ENCODE data around the gene DHH.
"Not testable (repeated sequence)": the region's sequence is repeated elsewhere in the genome, so short reads cannot be mapped to it uniquely, and the experiment has no call there.

Gene DHH

DNA sequence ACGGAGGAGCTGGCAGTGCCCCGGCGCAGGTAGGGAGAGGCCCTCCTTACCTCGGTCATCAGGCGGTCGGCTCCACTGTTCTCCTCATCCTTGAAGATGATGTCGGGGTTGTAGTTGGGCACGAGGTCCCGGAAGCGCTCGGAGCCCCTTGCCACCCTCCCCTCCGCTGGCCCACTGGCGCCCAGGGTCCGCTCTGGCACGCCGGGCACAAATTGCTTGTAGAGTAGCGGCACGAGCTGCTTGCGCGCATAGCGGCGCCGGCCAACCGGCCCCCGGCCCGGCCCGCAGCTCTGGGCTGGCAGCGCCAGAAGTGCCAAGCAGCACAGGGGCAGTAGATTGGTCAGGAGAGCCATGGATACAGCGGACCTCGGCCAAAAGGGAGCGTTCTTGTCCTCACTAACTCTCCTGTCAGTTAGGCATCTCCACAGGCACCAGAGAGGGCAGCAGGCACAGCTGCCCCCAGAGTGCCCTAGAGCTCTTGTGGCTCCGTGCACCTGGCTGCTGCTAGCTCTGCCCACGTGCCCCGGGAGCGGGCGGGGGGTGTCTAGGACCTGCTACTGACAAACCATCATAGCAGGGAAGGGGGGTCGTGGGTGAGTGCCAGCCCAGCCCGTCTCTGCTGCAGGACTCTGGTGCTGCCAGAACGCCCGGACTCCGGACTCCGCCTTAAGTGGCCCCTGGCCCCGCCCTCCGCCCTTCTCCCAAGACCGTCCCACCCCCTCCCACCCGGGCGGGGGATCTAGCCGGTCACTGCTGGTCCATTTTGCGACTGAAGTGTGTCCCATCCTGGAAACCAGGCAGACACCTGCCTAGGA, at the start of gene DHH:
DHH (minus strand) TSS at position 642 of the 815 bp plus-strand sequence; CDS start at position 353, 289 bp downstream.
- no peak for DNase-seq

DNA sequence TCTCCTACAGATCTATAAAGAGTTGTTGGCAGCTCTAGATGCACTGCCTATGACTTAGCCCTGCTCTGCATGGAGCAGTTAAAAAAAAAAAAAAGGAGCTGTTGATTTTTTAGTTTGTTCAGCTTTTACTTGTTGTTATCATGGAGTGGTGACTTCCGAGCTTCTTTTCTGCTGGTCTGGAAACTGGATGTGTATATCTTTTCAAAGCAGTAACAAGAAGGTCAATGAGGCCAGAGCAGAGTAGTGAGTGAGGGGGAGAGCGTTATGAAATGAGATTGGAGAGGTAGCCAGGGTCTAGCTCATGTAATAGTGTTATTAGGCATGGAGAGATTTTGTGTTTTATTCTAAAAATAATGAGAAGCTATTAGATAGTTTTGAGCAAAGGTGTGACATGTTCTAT, 49.8 kb upstream of the DHH start:
- no peak for DNase-seq

DNA sequence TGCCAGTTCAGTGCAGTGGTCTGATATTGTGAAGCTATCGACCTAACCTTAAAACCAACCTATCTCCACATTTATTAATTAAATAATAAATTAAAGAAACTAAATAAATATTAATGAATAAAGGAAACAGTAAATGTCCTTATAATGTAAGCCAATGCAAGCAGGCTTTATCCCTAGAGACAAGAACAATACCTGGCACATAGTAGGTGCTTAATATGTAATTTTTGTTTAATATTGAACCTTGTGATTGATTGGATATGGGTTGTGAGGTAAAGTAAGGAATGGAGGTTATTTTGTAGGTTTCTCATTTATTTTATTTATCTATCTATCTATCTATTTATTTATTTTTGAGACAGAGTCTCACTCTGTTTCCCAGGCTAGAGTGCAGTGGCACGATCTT, 44.4 kb upstream of the DHH start:
- DNase-seq, result no peak

DNA sequence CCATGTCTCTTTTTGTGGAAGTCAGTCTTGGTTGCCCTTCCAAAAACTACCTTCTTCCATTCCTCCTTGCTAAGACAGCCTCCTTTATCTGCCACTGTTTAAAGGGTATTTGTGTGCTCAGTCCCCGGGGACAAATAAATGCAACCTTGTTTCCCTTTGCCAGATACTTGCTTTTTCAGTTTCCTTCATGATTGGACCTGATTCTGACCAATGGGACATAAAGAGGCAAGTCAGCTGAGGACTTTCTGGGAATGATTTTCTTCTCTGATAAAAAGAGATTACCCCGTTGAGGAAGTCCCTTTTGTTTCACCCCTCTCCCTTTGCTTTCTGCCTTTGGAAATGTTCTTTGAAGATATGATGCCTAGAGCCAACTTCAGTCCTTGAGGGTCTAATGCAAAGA, 44.0 kb upstream of the DHH start:
- DNase-seq, result no peak

DNA sequence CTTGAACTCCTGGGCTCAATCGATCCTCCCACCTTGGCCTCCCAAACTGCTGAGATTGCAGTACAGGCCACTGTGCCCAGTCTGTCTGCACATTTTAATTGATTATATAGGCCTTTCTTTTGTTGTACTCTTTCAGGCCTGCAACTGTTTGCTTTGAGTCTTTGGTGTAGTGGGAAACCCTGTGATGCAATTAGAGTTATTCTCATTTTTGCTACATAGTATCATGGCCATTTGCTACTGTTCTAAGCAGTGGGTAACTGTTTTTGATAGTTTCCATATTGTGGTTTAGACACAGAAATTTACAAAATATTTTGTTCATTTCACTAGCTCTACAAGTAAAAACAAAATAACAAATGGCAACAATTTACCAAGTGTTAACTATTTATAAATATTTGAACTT, 42.9 kb upstream of the DHH start:
- DNase-seq, result no peak

DNA sequence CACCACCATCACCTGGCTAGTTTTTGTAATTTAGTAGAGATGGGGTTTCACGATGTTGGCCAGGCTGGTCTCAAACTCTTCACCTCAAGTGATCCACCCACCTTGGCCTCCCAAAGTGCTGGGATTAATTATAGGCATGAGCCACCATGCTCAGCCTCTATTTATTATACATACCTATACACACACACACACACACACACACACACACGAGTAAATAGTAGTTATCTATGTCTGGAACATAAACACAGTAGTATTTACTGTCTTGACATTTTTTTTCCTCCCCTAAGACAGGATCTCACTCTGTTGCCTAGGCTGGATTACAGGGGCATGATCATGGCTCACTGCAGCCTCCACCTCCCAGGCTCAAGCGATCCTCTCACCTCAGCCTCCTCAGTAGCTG, 42.4 kb upstream of the DHH start:
- not testable (repeated sequence) for DNase-seq

DNA sequence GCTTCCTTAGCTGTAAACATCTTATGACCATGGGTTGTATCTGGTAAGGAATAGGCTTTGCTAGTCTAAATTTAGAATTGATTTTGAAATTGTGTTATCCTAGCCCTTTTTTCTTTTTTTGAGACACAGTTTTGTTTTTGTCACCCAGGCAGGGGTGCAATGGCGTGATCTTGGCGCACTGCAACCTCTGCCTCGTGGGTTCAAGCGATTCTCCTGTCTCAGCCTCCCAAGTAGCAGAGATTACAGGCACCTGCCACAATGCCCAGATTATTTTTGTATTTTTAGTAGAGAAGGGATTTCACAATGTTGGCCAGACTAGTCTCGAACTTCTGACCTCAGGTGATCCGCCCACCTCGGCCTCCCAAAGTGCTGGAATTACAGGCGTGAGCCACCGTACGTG, 39.0 kb upstream of the DHH start:
- DNase-seq, result no peak

DNA sequence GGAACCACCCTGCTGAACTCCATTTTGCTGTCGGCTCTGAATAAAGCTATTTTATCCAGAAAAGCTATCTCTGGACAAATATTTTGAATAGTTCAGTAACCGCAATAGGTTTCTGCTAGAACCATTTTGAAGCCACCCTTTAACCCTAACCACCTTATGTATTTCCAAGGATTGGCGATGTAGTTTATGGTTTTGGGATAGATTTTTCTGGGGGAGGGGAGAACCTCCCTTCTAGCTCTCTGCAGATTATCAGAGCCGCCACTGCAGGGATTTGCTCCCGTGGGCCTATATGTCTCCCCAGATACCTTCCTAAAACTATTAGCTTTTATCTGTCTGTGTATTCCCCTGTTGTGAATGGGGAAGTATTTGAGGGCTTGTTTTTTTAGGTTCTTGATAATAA, 38.4 kb upstream of the DHH start:
- DNase-seq, result no peak

DNA sequence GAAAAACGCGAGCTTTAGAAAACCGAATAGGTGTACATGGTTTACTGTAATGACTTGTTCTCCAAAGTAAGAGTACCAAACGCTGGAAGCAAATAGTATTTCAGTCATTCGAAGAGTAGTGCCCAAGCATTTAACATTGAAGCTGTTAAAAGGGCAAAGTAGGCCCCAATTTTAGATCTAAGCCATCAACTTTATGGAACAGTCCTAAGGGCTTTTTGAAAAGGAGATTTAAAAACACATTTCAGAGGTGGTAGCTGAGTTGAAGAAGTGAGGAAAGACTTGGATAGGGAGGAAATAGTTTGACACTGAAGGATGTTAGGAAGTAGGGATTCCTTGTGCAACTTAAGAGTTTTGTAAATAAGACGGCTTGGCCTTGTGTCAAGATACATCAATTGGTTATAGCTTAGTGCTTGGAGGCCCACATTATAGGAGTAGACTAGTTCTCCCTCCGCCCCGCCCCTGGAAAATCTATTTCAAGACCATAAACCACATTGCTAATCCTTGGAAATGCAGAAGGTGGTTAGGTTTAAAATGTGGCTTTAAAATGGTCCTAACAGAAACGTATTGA, 37.4 kb upstream of the DHH start:
- DNase-seq, result no peak

DNA sequence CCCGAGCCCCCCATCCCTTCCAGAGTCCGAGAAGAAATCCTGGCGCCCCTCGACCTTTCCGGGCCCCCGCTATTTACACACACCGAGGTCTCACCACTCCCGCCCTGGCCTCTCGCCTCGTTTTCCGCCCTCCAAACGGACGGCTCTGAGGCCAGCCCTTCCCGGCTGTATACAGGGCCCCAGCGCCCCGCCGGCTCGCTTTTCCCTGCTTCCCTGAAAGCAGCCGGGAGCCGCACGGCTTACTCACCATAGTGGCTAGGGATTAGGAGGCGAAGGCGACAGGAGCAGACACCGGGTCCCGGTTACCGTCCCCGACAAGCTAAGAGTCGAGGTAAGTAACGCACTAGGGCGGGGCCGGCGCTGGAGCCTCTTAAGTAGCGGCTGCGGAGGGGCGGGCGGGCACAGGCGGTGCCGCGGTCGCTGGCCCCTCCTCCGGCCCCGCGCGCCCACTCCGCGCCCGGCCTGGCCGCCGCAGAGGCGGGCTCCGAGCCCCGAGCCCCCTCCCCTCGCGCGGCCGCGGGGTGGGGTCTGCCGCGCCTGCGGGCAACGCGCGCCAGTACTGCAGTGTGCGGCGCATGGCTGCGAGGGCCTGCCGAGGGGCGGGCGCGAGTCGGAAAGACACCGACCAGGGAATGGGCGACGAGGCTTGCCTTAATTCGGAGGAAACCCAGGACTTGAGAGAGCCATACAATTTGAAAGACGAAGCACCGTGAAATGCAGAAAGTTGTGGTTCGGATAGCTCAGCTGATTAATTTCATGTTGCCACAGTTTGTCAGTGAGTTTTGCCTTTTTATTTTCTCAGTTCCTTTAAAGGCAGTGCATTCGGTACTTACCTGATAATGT, 36.7 kb upstream of the DHH start, which contains the start of gene TUBA1B:
TUBA1B (minus strand) TSS at position 345 of the 843 bp plus-strand sequence; CDS start at position 250, 95 bp downstream.
- peak; percentile 92 for DNase-seq

DNA sequence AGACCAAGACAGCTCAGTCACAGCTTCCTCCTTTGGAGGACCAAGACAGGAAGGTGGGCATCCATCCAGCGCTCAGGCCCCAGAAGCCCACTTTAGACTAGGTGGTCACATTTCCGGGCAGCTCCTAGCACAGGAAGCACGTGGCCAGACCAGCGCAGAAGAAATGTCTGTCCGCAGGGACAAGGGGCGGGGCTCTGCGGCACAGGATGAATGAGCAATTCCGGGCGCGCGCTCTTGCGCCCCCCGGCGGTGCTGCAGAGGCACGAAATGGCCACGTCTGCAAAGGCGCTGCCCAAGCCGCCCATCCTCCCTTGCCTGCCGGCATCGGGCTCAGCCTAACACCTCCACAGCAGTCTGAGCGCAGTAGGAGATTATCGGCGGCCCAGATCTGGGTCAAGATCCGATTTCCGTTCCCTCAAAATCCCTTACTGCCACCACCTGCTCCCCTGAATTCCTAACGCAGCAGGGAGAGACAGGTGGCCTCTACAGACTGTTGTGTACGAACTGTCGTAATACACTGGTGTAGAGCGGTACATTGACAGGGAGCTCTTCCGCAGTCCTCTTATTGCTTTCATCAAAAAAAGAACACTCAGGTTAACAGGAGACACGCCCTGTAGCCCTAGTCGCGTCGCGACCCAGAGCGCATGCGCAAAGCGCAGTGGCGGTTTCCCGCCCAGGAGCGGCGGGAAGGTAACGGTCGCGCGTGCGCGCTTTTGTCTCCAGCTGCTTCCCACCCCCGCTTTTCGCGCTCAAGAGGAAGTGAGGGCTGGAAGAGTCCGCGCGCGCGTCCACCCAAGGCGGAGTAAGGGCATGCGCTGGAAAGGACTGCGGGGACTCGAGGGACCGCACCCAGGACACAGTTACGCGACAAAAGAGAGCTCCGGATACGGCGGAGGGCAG, 35.8 kb upstream of the DHH start:
- DNase-seq, result peak; percentile 93

DNA sequence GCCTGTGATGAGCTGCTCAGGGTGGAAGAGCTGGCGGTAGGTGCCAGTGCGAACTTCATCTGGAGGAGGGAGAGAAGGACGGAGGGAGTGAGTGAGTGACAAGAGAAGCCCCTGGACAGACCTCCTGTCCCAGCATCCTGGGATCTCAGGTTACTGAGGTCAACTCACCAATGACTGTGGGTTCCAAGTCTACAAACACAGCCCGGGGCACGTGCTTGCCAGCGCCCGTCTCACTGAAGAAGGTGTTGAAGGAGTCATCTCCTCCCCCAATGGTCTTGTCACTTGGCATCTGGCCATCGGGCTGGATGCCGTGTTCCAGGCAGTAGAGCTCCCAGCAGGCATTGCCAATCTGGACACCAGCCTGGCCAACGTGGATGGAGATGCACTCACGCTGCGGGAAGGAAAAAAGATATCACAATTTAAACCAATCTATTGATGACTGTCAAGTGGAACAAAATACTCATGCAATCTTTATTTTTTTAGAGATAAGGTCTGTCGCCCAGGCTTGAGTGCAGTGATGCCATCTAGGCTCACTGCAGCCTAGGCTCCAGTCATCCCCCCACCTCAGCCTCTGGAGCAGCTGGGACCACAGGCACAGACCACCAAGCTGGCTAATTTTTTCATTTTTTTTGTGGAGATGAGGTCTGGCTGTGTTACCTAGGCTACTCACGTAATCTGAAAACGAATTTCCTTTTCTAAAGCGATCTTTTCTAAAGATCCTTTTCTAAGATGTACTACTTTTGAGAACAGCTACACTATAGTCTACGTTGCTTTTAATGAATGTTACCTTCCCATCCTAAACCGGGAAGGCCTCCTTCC, 34.9 kb upstream of the DHH start:
- DNase-seq, result no peak

DNA sequence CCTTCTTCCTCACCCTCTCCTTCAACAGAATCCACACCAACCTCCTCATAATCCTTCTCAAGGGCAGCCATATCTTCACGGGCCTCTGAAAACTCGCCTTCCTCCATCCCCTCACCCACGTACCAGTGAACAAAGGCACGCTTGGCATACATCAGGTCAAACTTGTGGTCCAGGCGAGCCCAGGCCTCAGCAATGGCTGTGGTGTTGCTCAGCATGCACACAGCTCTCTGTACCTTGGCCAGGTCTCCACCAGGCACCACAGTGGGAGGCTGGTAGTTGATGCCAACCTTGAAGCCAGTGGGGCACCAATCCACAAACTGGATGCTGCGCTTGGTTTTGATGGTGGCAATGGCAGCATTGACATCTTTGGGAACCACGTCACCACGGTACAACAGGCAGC, 33.4 kb upstream of the DHH start:
- DNase-seq, result not testable (repeated sequence)

DNA sequence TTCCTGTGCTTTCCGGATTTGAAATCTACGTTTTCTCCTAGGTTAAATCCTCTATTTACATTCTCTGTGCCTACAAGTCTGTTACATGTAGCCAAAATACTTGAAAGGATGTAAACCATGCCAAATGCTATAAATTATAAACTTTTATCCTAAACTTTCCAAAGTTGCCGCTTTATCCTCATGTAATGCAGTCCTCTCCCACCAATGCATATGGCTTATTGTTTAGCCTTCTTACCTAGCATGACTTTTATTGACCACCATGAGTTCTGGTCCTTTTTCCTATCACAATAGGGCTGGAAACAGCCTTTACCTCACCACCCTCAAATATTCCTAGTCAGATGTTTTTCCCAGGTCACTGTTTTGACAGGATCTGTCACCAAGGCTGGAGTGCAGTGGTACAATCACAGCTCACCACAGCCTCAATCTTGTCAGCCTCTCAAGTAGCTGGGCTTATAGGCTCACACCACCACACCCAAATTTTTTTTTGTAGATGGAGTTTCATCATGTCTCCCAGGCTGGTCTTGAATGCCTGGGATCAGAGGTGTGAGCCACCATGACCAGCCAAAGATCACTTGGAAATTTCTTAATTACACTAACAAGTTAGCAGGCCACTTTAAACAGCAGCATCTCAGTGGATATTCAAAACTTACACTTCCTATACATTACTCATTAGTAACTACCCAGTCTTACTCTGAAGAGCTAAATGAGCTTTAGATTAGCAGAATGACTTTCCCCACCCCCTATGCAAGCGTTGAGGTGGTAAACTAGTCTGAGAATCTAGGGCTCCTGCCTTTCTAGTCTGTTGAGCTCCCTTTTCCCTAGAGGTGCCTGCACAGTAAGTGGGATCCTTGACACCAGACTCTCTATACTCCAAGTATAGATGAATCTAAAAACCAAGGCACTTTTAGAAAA, 32.5 kb upstream of the DHH start:
- DNase-seq, result no peak

DNA sequence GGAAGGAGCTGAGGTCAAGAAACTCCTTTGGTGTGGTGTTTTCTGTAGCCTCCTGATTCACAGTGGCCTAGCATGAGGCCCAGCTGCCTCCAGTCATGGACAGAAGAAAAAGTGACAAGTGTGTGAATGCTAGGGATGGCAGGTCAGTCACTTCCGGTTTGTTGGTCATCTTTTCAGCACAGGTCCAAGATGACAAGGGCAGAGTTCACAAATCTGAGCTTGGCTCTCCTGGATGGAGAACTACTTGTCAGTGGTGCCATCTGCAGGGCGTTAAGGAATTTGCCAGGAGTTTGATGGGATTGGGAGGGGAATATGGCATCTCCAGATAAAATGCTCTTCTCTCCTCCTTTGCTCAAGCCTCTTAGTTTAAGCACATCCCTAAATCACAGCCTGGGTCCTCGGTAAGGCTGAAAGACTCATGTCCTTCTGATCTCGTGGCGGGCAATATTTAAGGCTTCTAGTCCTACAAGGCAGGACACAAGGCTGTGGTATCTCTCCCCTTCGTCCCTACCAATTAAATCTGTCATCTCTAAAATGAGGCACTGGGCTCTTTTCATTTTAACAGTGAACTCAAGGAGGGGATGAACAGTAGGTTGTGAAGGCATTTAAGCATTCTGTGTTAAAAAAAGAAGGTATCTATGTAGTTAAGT, 26.6 kb upstream of the DHH start:
- no peak for DNase-seq

DNA sequence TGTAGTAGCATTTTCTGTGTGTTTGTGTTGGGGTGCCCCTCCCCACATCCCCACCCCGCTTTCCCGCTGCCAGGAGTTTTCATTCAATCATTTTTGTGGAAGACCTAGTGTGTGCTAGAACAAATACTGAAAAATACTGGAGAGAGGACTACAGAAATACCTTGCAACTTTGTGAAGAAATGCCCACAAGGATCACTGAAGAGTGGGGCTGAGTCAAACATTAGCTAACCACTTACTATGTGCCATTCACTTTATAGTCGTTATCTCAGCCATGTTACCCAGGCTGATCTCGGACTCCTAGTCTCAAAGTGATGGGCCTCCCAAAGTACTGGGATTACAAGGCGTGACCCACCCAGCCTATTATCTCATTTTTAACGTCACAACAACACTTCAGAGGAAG, 16.6 kb upstream of the DHH start:
- DNase-seq, result no peak

DNA sequence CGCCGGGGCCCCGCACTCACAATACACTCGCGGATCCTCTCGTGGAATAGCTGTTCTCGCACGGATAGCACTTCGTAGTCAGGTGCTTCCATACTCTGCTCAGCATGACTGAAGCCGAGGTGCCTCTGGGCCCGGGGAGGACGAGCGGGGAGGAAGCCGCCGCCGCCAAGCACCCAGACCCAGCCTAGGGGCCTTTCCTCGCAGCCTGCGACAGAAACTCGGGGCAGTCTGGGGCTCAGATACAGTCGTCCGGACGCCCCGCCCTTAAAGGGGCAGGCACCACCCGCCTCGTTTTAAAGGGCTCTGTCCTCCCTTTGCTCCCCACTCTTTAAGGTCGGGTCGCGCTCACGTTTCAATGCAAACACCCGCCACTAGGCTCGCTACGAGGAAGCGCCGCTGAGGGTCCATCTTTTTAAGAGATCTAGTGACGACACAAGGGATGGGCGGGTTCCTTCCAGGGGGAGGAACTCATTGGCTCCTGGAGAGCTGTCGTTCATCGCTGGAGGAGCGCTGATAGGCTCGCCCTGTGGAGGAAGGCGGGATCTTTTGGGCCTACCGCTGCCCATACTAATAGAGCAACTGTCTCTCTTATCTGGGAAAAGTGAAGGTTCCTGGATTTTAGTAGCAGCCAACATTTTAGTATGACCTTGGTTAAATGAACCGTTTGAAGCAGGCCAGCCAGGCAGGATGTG, 16.0 kb upstream of the DHH start, which contains the start of gene LMBR1L:
LMBR1L (minus strand) TSS at position 384 of the 692 bp plus-strand sequence; CDS start at position 92, 292 bp downstream.
- DNase-seq, result peak; percentile 96

DNA sequence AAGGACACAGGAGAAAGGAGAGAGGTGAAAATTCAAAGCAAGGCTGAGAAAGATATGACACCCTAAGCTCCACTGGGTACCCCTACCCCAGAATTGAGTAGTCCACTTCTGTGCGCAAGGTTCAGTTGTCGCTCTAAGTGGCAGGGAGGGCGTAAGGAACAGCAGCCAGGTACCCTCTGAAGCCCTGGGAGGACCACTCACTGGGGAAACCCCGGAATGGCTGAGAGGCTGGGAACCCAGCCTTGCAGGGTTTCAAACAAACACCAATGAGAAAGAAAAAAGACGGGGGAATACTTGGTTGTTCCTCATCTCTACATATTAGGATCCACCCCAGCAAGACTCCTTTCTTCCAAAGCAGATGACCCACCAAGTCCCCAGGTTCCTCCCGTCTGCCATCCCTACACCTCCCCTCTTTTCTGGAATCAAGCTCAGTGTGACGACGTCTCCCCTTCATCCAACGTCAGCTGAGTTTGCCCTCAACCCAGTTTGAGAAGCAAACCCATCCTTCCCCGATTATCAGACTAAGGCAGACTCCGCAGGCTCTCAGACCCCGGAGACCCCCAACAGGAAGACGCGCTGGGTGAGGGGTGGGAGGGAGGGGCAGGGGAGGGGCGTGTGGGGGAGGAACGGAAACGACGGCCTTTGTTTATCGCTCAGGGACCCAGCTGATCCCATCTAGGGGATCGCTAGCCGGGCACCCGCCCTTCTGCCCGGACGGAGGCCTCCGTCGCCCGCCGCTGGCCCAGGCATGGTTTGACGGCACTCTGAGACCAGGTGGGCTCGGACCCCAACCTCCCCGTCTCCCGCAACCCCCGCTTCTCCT, 15.3 kb upstream of the DHH start:
- no peak for DNase-seq

All from stimulated activated CD4-positive, alpha-beta T cell treated with anti-CD3 and anti-CD28 coated beads, Interleukin-1b, Interleukin-23, amount 100 ng/mL, for 48 hours (primary cell).